Activated CD4-positive, alpha-beta memory T cell treated with anti-CD3 and anti-CD28 coated beads, Interleukin-2, amount 10 ng/mL, durations not matched to agents 7 days and 5 days (primary cell): Measurements from ENCODE around the gene IL1R2. TPM values are rescaled to one million over a fixed set of nuclear protein-coding genes. Genes with fewer than 3 reads are reported as not detected.

Experiments used
- CTCF ChIA-PET: fragments of 350-600 bp; sonication (Branson Sonifier 250); formaldehyde crosslinking; loops from one replicate; lab custom pipeline; 2021; ENCODE audit warnings: antibody characterized with exemption, inconsistent platforms; lab: Charles Lee
- POLR2A ChIA-PET: fragments of 350-600 bp; sonication (Branson Sonifier 250); formaldehyde crosslinking; loops from one replicate; lab custom pipeline; 2021; ENCODE audit warnings: antibody characterized with exemption; lab: Charles Lee
- DNase-seq: peaks from one replicate; pipeline ENCODE4 v3.0.0-alpha.2; 2020
- H3K27ac Mint-ChIP-seq: one replicate; pipeline ENCODE4 v1.8.0; 2021; ENCODE audit warnings: mild to moderate bottlenecking, mixed read lengths
- H3K27me3 Mint-ChIP-seq: one replicate; pipeline ENCODE4 v1.8.0; 2021; ENCODE audit warnings: mixed read lengths
- H3K36me3 Mint-ChIP-seq: one replicate; pipeline ENCODE4 v1.8.0; 2021; ENCODE audit warnings: low read depth, mixed read lengths
- H3K4me1 Mint-ChIP-seq: one replicate; pipeline ENCODE4 v1.8.0; 2021; ENCODE audit warnings: mixed read lengths
- H3K4me3 Mint-ChIP-seq: one replicate; pipeline ENCODE4 v1.8.0; 2021; ENCODE audit warnings: mild to moderate bottlenecking, mixed read lengths
- H3K9me3 Mint-ChIP-seq: one replicate; pipeline ENCODE4 v1.8.0; 2021; ENCODE audit warnings: mixed read lengths
- total RNA-seq, 2 experiments: library from RNA; stranded (reverse); gene quantifications; one replicate each; pipeline ENCODE4 v1.2.3, GENCODE V29; 2021

Gene IL1R2
- total RNA-seq, 2 experiments from 2014 or later: 0.81 to 0.88 TPM

GRCh38 chr2:102030855-102031527 lies 39.2 kb downstream of the IL1R2 start:
- no peak for DNase-seq
- H3K27ac Mint-ChIP-seq: peak overlapping the region; percentile 7
- H3K27me3 Mint-ChIP-seq: no peaks in the 10 kb centered on the region
- peaks cover 13% of the 10 kb centered on the region for H3K36me3 Mint-ChIP-seq
- no peak overlapping the region for H3K4me3 Mint-ChIP-seq
- CTCF ChIA-PET: no interaction called here
- POLR2A ChIA-PET: no interaction called here
- peaks cover 4% of the 10 kb centered on the region for H3K9me3 Mint-ChIP-seq
- H3K4me1 Mint-ChIP-seq: peaks cover 57% of the 10 kb centered on the region

- Mint-ChIP-seq H3K27ac (no peak overlapping the region), H3K4me3 (no peak overlapping the region)
These were observed 40.7 kb downstream of the IL1R2 start for GRCh38 chr2:102032368-102033030.

GRCh38 chr2:102033031-102033749 lies 41.4 kb downstream of the IL1R2 start:
- Mint-ChIP-seq H3K4me1 (peaks cover 47% of the 10 kb centered on the region), H3K27ac (peak overlapping the region; percentile 72), H3K9me3 (peaks cover 4% of the 10 kb centered on the region), H3K36me3 (peaks cover 12% of the 10 kb centered on the region), H3K27me3 (no peaks in the 10 kb centered on the region), H3K4me3 (no peak overlapping the region)
- peak; percentile 39 for DNase-seq
- CTCF ChIA-PET: interaction anchor here (0.7 to 3.5 kb wide), 6 partner anchors 11 to 691 kb away, joined by 3 to 23 read pairs (median 5); no protein-coding TSS in a partner anchor
- POLR2A ChIA-PET: interaction anchor here (0.6 to 1.5 kb wide), 4 partner anchors 9 to 780 kb away, joined by 3 to 8 read pairs (median 3); partner anchors contain the start of gene RFX8

More at GRCh38 chr2:102032368-102033030, 40.7 kb downstream of the IL1R2 start:
- ChIA-PET CTCF (interaction anchor here (1.1 to 3.5 kb wide), 4 partner anchors 12 to 208 kb away, joined by 3 to 23 read pairs (median 6); no protein-coding TSS in a partner anchor), POLR2A (interaction anchor here (0.7 to 1.5 kb wide), 2 partner anchors 8 to 30 kb away, joined by 3 to 8 read pairs; no protein-coding TSS in a partner anchor)
- peaks cover 4% of the 10 kb centered on the region for H3K9me3 Mint-ChIP-seq
- H3K36me3 Mint-ChIP-seq: peaks cover 13% of the 10 kb centered on the region
- peaks cover 52% of the 10 kb centered on the region for H3K4me1 Mint-ChIP-seq
- DNase-seq: no peak
- H3K27me3 Mint-ChIP-seq: no peaks in the 10 kb centered on the region

GRCh38 chr2:102033750-102034682 lies 42.3 kb downstream of the IL1R2 start:
- DNase-seq: no peak
- CTCF ChIA-PET: interaction anchor here (0.7 to 3.5 kb wide), 4 partner anchors 11 to 692 kb away, joined by 4 to 23 read pairs (median 8); no protein-coding TSS in a partner anchor
- POLR2A ChIA-PET: interaction anchor here (0.6 to 1.5 kb wide), 3 partner anchors 28 to 781 kb away, joined by 3 to 8 read pairs (median 3); no protein-coding TSS in a partner anchor
- Mint-ChIP-seq H3K27ac (peak overlapping the region; percentile 72), H3K9me3 (peaks cover 4% of the 10 kb centered on the region), H3K36me3 (peaks cover 9% of the 10 kb centered on the region), H3K4me1 (peaks cover 39% of the 10 kb centered on the region), H3K4me3 (no peak overlapping the region), H3K27me3 (peaks cover 5% of the 10 kb centered on the region)

GRCh38 chr2:102034683-102035548 lies 43.2 kb downstream of the IL1R2 start:
- POLR2A ChIA-PET: no interaction called here
- Mint-ChIP-seq H3K36me3 (peaks cover 9% of the 10 kb centered on the region), H3K27ac (peak overlapping the region; percentile 59), H3K4me1 (peaks cover 36% of the 10 kb centered on the region), H3K9me3 (peaks cover 4% of the 10 kb centered on the region), H3K27me3 (peaks cover 5% of the 10 kb centered on the region), H3K4me3 (no peak overlapping the region)
- no peak for DNase-seq
- CTCF ChIA-PET: interaction anchor here (0.6 to 3.5 kb wide), 3 partner anchors 14 to 205 kb away, joined by 5 to 23 read pairs (median 9); no protein-coding TSS in a partner anchor

GRCh38 chr2:102037681-102038080 lies 45.9 kb downstream of the IL1R2 start:
- Mint-ChIP-seq H3K4me3 (no peak overlapping the region), H3K4me1 (peaks cover 33% of the 10 kb centered on the region), H3K27ac (no peak overlapping the region), H3K9me3 (peaks cover 4% of the 10 kb centered on the region), H3K36me3 (peaks cover 9% of the 10 kb centered on the region), H3K27me3 (peaks cover 14% of the 10 kb centered on the region)
- CTCF ChIA-PET: interaction anchor here (1.3 kb wide), 1 partner anchor 203 kb away, joined by 7 read pairs; no protein-coding TSS in a partner anchor
- no peak for DNase-seq
- POLR2A ChIA-PET: no interaction called here

- peaks cover under 1% of the 10 kb centered on the region for H3K9me3 Mint-ChIP-seq
- no peak overlapping the region for H3K4me3 Mint-ChIP-seq
- H3K4me1 Mint-ChIP-seq: peaks cover 7% of the 10 kb centered on the region
- peaks cover 4% of the 10 kb centered on the region for H3K36me3 Mint-ChIP-seq
- H3K27ac Mint-ChIP-seq: no peak overlapping the region
- ChIA-PET CTCF (no interaction called here), POLR2A (no interaction called here)
- peaks cover 22% of the 10 kb centered on the region for H3K27me3 Mint-ChIP-seq
- no peak for DNase-seq
These were observed 48.5 kb downstream of the IL1R2 start for GRCh38 chr2:102040229-102040628.

GRCh38 chr2:102041351-102041750 lies 49.6 kb downstream of the IL1R2 start:
- POLR2A ChIA-PET: no interaction called here
- CTCF ChIA-PET: no interaction called here
- H3K9me3 Mint-ChIP-seq: no peaks in the 10 kb centered on the region
- H3K27me3 Mint-ChIP-seq: peaks cover 26% of the 10 kb centered on the region
- peaks cover 8% of the 10 kb centered on the region for H3K4me1 Mint-ChIP-seq
- peaks cover 4% of the 10 kb centered on the region for H3K36me3 Mint-ChIP-seq
- H3K4me3 Mint-ChIP-seq: no peak overlapping the region
- DNase-seq: no peak
- no peak overlapping the region for H3K27ac Mint-ChIP-seq

GRCh38 chr2:102042196-102043081 lies 50.7 kb downstream of the IL1R2 start:
- Mint-ChIP-seq H3K27ac (no peak overlapping the region), H3K9me3 (peaks cover under 1% of the 10 kb centered on the region), H3K36me3 (peaks cover 4% of the 10 kb centered on the region), H3K27me3 (peaks cover 34% of the 10 kb centered on the region), H3K4me1 (peaks cover 8% of the 10 kb centered on the region), H3K4me3 (no peak overlapping the region)
- no peak for DNase-seq
- ChIA-PET POLR2A (no interaction called here), CTCF (no interaction called here)

- no peak for DNase-seq
- Mint-ChIP-seq H3K4me3 (no peak overlapping the region), H3K36me3 (peaks cover 1% of the 10 kb centered on the region), H3K27me3 (peaks cover 34% of the 10 kb centered on the region), H3K27ac (no peak overlapping the region), H3K4me1 (peaks cover 8% of the 10 kb centered on the region), H3K9me3 (peaks cover 3% of the 10 kb centered on the region)
- POLR2A ChIA-PET: no interaction called here
- CTCF ChIA-PET: no interaction called here
These were observed 51.8 kb downstream of the IL1R2 start for GRCh38 chr2:102043560-102043959.
